Stimulated activated CD4-positive, alpha-beta T cell treated with anti-CD3 and anti-CD28 coated beads, Interleukin-1b, Interleukin-23, amount 100 ng/mL, for 24 hours (primary cell): ENCODE data around the gene ACOT9.
A peak's percentile ranks its signal among the peaks of the same experiment; 100 is the strongest.
"Not testable (repeated sequence)": the region's sequence is repeated elsewhere in the genome, so short reads cannot be mapped to it uniquely, and the experiment has no call there.

Experiments used
- DNase-seq, 4 experiments: peaks; one replicate each; pipeline ENCODE4 v3.0.0-alpha.2; 2020; ENCODE audit warnings: low read depth in 4 of 4, low spot score in 1 of 4

ACOT9 gene

DNA sequence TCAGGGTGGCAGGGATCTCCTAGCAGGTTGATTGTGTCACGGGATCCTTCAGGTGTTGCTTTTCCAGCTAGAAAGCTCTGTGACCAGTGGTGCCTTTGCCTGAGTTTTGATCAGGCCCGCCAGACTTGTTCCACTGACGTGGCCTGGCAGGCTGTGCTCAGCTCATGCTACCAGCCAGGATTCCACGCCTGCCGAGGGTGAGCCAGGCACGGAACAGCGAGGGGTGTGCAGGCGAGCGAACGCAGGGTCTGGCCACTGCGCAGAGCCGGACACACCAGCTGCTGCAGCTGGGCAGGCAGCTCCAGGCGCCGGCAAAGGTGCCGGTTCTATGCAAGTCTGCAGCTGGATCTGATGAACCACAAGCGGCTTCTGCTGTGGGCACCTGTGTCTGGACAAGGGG, 22.8 kb upstream of the ACOT9 start:
- DNase-seq = no peak

DNA sequence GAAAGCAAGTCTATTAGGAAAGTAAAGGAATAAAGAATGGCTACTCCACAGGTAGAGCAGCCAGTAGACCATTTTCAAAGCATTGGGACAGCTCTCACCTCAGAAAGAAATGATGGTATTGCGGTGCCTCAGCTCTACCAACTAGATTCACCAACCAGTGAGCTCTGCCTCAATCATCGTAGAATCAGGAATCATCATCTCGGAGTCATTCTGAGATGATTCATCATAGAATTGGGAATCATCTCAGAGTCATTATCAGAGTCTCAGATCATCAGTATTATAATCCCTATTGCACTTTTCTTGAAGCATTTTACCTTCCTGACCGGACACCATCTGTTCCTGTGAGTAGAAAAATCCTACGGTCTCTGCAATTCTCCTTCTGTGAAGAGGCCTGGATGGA, 22.4 kb upstream of the ACOT9 start:
- DNase-seq = no peak

DNA sequence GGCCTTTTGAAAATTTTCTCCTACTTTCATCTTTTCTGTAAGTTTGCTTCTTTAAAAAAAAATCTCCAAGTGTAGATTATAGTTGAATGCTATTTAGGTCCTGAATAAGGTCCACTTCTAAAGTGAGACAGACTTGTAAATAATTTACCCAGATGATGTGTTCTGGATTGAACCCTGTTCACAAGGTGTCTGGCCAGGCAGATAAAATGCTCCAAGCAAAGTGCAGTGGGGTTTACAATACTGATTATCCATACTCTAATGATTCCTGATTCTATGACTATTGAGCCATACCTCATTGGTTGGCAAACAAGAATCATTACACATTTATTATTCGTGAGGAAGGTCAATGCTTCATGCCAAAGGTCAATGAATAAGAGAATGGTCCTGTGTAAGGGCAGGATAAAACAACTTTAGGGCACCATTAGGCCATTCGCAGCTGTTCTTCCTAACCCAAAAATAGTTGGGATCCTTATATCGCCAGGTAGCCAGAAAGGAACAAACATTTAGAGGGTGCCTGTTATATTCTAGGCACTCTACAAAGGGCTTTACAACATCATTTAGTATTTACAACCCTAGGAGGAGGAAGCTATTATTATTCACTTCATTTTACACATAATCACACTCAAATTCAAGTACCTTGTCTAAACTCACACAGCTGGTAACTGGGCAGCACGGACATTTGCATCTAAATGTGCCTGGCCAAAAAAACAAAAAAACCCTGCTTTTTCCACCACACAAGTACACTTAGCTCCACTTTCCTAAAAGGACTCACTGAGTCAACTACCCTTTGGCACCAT, 21.3 kb upstream of the ACOT9 start:
- no peak for DNase-seq

DNA sequence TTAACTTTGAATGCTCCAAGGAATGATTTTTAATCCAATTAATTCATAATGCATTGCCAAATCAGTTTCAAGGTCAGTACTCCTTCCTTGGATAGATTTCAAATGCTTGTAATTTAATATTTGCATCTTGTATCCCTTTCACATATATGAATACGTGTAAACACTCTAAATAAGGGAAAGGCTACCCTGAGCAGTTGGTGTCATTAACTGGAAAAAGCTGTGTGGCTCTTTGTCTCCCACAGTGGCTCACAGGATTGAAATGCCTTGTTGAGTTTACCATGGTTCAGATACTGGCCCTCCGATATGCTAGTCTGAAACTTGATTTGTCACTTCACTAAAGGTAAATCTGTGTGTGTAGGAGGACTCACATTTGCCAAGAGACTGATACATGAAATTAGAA, 16.7 kb upstream of the ACOT9 start:
- no peak for DNase-seq

DNA sequence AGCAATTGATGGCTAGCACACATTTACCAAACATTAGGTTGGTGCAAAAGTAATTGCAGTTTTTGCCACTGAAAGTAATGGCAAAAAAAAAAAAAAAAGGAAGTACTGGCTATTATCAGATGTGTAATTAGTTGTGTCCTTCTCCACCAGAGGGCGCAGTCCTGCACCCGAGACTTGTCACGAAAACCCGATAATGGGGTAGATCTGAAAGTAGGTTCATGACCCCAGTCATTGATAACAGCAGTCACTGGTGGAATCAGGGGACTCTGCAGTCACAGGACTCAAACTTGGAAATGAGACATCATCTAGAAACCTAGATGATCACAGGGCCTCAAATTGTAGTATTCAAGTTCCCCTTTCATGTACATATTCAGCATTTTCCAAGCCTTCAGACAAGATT, 13.1 kb upstream of the ACOT9 start:
- DNase-seq = peak in 3 of 4 experiments; percentile 14 to 22 (median 14)

DNA sequence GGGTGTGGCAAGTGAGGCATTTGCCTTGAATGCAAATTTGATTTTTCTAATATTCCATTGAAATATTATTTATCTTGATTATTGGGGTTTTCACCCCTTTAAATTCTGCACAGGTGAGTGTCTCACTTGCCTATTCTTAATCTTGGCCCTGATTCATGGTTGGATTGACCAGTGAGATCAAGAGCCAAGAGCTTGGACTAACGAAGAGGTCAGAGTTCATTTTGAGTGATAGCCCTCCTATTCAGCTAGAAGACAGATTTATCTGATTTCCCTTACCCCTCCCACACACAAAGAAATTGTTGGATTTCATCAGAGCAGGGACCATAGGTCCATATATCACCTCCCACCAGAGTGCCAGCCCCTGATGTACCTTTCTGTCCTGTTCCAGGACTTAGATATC, 11.6 kb upstream of the ACOT9 start:
- no peak for DNase-seq

DNA sequence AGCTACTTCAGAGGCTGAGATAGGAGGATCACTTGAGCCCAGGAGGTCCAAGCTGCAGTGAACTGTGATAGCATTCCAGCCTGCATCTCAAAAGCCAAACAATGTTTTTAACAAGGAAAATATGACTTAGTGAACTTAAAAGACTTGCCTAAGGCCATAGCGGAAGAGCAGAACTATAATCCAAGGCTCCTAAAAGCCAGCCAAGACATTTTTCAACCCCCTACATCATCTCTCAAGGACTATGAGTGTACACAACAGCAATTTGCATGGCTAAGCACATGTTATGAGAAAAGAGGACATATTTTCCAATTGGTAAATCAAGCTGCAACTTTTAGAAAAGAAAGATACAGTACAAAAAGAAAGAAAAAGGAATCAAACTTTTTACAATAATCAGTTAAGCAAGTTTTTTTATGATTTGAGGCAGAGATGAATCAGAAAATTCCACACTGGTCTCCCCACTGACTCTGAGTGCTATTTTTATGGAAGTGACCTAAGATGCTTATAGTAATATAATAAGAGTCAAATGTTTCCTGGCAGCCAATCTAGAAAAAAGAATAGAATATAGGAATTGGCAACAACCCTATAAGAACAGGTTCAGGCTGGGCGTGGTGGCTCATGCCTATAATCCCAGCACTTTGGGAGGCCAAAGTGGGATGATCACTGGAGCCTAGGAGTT, 9.8 kb upstream of the ACOT9 start:
- no peak for DNase-seq

DNA sequence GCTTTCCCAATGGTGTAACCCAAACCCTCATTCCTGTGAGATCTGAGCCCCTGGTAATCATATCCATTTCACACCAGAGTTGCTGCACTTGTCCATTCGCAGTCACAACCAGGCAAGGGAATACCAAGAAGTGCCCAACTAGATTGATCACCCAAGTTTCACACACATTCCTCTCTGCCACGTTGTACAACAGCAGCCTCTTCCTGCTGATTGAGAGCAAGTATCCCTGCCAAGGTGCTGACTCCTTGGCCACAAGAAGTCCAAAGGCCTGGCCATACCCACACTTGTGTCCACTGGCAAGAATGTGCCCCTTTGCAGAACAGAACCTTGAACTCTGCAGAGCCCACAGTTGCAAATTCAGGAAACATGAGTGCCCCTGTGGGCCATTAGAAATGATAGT, 6.5 kb upstream of the ACOT9 start:
- no peak for DNase-seq

DNA sequence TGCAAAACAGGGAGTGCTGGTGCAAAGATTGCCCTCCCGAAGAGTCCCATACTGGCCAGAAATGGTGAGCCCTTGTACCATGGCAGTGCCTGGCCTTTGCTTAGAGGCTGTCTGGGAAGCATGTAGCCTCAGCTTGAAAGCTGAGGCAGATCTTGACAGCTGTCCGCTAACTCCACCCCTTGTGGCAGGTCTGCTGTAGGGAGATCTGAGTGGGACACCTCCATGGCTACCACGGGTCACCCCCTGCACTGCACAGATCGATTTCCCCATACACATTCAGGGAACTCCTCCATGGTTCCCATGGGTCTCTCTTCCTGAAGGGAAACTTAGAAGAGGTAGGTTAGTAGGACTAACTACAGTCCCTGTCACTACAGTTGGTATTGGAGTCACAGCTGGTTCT, 6.1 kb upstream of the ACOT9 start:
- no peak for DNase-seq

DNA sequence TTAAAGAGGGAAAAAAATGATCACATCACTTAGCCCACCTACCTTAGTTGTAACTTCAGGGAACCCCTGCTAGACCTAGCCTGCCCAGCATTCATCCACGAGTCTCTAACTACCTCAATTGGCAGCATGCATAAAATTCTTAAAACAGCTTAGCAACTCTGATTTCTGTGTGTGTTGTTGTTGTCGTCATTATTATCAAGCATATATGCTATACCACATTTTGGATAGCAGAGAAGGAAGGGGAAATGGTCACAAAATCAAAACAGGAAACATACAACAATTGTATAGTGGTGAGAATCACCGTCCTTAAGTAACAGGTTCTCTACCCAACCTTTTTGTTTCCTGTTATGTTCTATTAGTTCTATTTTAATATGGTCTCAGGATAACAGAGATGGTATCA, 2.7 kb upstream of the ACOT9 start:
- no peak for DNase-seq

DNA sequence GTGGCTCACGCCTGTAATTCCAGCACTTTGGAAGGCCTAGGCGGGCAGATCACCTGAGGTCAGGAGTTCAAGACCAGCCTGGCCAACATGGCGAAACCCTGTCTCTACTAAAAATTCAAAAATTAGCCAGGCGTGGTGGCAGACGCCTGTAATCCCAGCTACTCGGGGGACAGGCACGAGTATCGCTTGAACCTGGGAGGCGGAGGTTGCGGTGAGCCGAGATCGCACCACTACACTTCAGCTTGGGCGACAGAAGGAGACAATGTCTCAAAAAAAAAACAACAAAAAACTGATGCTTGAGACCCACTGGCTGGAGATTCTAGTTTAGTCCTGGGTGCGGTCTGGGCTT, 521 bp upstream of the ACOT9 start:
- not testable (repeated sequence) for DNase-seq

DNA sequence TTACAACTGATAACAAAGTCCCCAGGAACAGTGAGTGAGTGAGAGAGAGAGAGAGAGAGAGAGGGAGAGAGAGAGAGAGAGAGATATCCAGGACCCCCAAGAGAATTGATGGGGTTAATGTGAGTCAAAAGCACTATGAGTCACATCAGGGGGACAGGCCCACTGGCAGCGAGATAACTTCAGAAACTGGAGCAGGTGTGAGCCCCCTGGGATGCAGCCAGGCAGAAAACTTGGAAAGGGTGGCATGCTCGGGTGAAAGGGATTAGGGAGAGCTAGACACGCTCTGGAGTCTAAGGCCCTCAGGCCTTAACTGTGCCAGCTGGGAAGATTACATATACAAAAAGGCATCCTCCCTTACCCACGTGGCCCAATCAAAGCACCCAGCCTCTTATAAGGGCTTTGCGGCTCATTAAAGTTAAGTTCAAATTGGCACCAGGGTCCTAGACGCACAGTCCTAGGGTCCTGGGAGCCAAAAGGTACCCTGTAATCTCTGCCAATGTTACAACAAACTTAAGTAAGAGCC, 841 bp downstream of the ACOT9 start:
- no peak for DNase-seq

DNA sequence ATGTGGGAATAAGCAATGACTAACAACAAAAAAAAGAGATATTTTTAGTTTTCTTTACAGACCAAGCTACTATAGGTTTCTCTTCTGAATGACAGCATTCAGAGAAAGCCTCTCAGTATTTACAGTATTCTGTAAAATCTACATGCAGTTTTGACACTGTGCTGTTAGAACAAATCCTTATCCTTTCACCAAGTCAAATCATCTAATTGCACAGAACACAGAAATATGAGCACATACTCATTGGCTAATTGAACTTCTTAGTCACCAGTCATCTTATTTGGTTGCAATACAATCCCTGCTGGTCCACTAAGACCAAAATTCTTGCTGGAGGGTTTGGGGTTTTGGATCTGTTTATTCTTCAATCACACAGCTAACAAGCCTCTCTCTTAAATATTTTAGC, 5.7 kb downstream of the ACOT9 start:
- DNase-seq = no peak

DNA sequence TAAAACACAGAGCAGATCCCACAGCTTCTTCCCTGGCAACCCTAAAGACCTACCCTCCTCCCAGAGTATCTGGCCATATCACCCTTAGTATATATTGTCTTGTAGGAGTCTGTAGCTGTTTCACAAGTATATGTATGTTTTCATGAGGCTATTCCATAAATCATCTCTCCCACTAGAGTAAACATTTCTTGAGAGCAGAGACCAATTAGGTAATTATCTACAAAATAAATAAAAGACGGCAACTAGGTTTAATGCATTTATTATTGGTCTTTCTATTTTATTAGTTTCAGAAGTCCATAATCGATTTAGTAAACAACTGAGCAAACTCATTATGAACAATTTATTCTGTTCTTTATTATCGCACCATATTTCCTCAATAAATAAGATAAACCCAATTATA, 7.0 kb downstream of the ACOT9 start:
- no peak for DNase-seq

DNA sequence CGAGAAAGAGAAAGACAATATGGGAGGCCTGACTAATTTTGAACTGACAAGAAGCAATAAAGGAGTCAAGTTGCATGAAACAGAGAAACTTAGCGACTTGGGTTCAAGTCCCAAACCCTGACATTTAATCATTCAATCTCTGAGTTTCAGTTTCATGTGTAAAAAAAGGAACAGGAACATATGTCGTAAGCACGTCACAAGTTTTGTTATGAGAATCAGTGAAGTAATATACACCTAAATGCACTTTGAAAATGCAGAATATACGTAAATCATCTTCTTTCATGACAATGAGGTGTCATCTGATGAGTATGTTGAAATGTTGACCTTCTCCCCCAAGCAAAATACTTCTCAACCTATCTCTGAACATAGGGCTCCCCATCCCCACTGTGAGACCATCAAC, 10.4 kb downstream of the ACOT9 start:
- DNase-seq = no peak

DNA sequence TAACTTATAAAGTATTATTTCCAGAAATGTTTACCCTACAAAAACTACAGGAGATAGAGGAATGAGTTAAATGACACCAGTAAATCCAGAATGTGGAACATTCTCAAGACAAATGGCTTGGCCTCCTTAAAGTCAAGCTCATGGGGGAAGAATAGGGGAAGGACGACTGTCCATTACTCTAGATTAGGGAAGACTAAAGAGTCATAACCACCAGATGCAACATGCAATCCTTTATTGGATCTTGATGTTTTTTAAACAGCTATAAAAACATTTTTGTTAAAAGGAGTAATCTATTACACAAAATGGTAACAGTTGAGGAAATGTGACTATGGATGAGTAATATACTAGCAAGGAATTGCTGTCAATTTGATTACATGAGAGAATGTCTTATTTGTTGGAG, 11.1 kb downstream of the ACOT9 start:
- no peak for DNase-seq

DNA sequence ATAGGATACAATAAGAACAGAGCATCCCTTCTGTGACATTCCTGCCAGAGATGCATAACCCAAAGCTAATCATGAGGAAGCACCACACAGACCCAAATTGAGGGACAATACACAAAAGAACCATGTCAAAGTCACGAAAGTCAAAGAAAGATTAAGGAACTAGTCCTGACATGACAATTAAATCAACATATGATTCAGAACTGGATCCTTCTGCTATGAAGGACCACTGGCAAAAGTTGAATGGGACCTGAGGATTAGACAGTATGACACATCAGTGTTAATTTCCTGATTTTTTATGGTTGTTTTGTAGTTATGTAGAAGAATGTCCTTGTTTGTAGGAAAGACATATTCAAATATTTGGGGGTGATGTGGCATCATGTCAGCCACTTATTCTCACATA, 13.9 kb downstream of the ACOT9 start:
- no peak for DNase-seq

DNA sequence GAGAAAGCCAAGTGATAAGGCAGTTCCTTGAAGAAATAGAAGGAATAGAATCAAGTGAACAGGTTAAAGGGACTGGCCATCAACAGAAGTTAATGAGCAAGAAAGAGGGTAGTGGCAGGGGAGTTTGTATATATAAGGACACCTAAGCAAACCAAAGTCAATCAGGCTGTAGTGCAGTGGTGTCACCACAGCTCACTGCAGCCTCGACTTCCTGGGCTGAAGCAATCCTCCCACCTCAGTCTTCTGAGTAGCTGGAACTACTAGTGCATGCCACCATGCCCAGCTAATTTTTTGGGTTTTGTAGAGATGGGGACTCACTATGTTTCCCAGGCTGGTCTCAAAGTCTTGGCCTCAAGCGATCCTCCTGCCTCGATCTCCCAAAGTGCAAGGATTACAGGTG, 15.9 kb downstream of the ACOT9 start:
- DNase-seq = no peak

DNA sequence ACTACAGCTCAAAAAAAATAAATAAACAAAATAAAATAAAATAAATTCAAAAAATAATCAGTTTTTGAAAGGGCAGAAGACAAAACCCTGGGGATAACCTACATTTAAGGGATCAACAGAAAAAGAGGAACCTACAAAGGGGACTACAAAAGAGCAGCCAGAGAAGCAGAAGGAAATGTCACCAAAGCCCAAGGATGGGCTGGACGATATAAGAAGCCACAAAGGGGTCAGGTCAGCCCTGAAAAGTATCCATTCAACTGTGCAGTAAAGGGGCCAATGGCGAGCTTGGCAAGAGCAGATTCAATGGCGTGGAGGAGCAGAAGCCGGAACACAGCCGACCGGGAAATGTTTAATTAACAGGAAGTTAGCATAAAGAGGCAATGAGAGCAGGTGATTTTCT, 16.9 kb downstream of the ACOT9 start:
- DNase-seq = no peak

DNA sequence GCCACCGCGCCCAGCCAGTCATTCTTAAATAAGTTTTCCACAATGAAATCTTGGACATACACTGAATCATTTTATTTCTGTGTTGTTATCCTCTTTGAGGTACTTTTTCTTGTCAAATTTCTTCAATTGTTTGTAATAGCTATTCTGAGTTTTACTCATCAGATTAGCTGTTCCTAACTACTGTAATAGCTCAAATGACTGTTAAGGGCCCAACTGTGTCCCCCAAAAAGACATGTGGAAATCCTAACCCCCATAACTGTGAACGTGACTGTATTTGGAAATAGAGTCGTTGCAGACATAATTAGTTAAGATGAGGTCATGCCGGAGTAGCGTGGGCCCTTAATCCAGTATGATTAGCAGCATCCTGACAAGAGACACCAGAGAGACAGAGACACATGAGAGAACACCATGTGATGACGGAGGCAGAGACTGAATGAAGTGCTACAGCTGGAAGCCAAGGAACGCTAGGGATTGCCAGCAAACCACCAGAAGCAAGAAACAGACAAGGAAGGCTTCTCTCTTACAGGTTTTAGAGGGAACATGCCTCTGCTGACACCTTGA, 22.9 kb downstream of the ACOT9 start:
- no peak for DNase-seq

DNA sequence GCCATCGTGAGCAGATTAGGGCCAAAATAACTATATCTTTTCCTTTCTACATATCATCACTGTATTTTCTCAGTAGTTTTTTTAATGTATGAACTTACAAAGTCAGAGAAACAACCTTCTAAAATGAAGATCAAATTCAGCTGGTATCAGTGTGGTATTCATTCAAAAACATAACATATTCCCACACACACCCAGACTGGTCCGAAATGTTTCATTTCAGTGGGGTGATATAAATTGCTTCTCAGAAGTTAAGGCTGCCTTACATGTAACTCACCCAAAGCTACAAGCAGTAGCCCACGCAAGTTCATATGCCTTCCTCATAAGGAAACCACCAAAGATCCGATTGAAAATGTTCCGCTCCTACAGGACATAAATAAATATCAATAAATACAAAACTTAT, 37.8 kb downstream of the ACOT9 start:
- DNase-seq = no peak

DNA sequence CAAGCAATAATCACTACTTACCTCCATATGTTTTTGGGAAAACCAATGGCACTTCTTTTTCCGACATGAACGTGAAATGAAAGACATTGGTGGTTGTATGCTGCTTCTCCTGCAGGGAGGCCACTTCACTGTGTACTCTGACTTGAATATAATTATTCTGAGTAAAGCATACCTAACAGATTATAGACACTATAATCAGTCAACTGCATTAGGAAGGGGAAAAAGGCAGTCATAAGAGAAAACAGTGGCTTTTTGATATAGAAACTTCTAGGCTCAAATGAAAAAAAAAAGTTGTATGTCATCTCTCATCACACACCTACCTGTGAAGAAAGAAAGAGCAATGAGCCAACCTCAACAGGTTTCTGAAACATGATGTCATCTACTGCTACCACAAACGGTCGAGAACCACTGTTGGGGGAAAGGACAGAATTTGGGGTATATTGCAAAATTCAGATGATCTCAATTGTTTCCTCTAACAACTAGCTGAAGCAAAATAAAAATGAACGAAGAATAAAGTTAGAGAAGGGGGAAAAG, 38.3 kb downstream of the ACOT9 start:
- DNase-seq = no peak
